ENCODE measurements around the gene GPRC5C.

GRCh38 chr17:74473294-74473693, 41.4 kb downstream of the GPRC5C start:
- no peak for TF ChIP-seq EZH2 (IDR thresholded peaks at IDR 0.05; ENCODE audit: insufficient read depth, poor library complexity, severe bottlenecking)
- no peak for TF ChIP-seq EZH2phosphoT487 (IDR thresholded peaks at IDR 0.05; ENCODE audit: insufficient read depth, low read depth)

Data from GM23248 (cell line).